Thyroid gland (tissue), 4 donors: ENCODE data around the gene CDH2.

Experiments
- POLR2A ChIP-seq, 2 donors: fragments of 450-650 bp; IDR thresholded peaks; one replicate each; pipeline ENCODE4 v1.6.1; 2017; ENCODE audit warnings: antibody characterized with exemption in 2 of 2, mild to moderate bottlenecking in 2 of 2, moderate library complexity in 1 of 2
- TF ChIP-seq, protein P1 (sequence below), 6 experiments: fragments of 200-600 bp in 3 of 6; fragments of 450-650 bp in 3 of 6; sonication (generic) in 3 of 6; IDR thresholded peaks; one replicate each; pipeline ENCODE4 v1.5.1; 2016 to 2019; ENCODE audit warnings: antibody characterized with exemption in 6 of 6, mild to moderate bottlenecking in 2 of 6, inconsistent platforms in 1 of 6, moderate library complexity in 1 of 6

- TF ChIP-seq, protein P1, sequence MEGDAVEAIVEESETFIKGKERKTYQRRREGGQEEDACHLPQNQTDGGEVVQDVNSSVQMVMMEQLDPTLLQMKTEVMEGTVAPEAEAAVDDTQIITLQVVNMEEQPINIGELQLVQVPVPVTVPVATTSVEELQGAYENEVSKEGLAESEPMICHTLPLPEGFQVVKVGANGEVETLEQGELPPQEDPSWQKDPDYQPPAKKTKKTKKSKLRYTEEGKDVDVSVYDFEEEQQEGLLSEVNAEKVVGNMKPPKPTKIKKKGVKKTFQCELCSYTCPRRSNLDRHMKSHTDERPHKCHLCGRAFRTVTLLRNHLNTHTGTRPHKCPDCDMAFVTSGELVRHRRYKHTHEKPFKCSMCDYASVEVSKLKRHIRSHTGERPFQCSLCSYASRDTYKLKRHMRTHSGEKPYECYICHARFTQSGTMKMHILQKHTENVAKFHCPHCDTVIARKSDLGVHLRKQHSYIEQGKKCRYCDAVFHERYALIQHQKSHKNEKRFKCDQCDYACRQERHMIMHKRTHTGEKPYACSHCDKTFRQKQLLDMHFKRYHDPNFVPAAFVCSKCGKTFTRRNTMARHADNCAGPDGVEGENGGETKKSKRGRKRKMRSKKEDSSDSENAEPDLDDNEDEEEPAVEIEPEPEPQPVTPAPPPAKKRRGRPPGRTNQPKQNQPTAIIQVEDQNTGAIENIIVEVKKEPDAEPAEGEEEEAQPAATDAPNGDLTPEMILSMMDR (IDR thresholded peaks at IDR 0.05) = no peak
- no peak for TF ChIP-seq POLR2A (IDR thresholded peaks at IDR 0.05)
These were observed 9.0 kb downstream of the CDH2 start for GRCh38 chr18:28167835-28168349.
